CD4-positive, alpha-beta T cell (primary cell): Measurements from ENCODE around the gene ALAS2. TPM values are rescaled to one million over a fixed set of nuclear protein-coding genes. Genes with fewer than 3 reads are reported as not detected.

ENCODE experiments used
- ATAC-seq: fragments of 200-7000 bp; cut with Tn5 transposase; one replicate; pipeline ENCODE4 v1.10.0; 2022; ENCODE audit warnings: mild to moderate bottlenecking; ENCODE audit not compliant: poor library complexity
- CTCF ChIA-PET: fragments of 350-600 bp; sonication (Branson Sonifier 250); formaldehyde crosslinking; loops from one replicate; lab custom pipeline; 2021; ENCODE audit warnings: antibody characterized with exemption, inconsistent platforms; lab: Charles Lee
- POLR2A ChIA-PET: fragments of 350-600 bp; sonication (Branson Sonifier 250); formaldehyde crosslinking; loops from one replicate; lab custom pipeline; 2021; ENCODE audit warnings: antibody characterized with exemption, inconsistent platforms; lab: Charles Lee
- DNase-seq, 14 experiments: peaks; one replicate each; pipeline ENCODE4 v3.0.0-alpha.2; 2013 to 2020; ENCODE audit warnings: mixed read lengths in 2 of 14
- H3K27ac ChIP-seq, 2 donors: one replicate each; pipeline versions ENCODE4 v1.5.1 to v1.7.0; 2013; ENCODE audit warnings: low read length in 2 of 2, low read depth in 1 of 2, mild to moderate bottlenecking in 1 of 2
- H3K27me3 ChIP-seq, 2 experiments: 1 replicate in 1 of 2; 2 replicates in 1 of 2; pipeline versions ENCODE4 v1.6.1 to v1.7.0; 2013; ENCODE audit warnings: low read length in 2 of 2, control low read depth in 1 of 2, mild to moderate bottlenecking in 1 of 2, moderate library complexity in 1 of 2; ENCODE audit not compliant: insufficient read depth in 2 of 2, control insufficient read depth in 1 of 2
- H3K36me3 ChIP-seq: one replicate; pipeline ENCODE4 v1.6.1; 2013; ENCODE audit warnings: low read length, control low read depth; ENCODE audit not compliant: insufficient read depth
- H3K4me1 ChIP-seq: one replicate; pipeline ENCODE4 v1.6.1; 2013; ENCODE audit warnings: low read length, control low read depth; ENCODE audit not compliant: insufficient read depth
- H3K4me3 ChIP-seq: one replicate; pipeline ENCODE4 v1.5.1; 2013; ENCODE audit warnings: mild to moderate bottlenecking, low read length, moderate library complexity
- H3K9me3 ChIP-seq, 2 experiments: 1 replicate in 1 of 2; 2 replicates in 1 of 2; pipeline versions ENCODE4 v1.6.1 to v1.7.0; 2013; ENCODE audit warnings: low read length in 2 of 2, mild to moderate bottlenecking in 2 of 2, control low read depth in 1 of 2, moderate library complexity in 1 of 2; ENCODE audit not compliant: control insufficient read depth in 1 of 2, insufficient read depth in 1 of 2
- H3K27ac Mint-ChIP-seq: one replicate; pipeline ENCODE4 v1.8.0; 2020; ENCODE audit warnings: mixed read lengths
- H3K27me3 Mint-ChIP-seq: one replicate; pipeline ENCODE4 v1.8.0; 2021; ENCODE audit warnings: mixed read lengths
- H3K36me3 Mint-ChIP-seq: one replicate; pipeline ENCODE4 v1.8.0; 2021; ENCODE audit warnings: low read depth, mixed read lengths
- H3K4me1 Mint-ChIP-seq: one replicate; pipeline ENCODE4 v1.8.0; 2021; ENCODE audit warnings: low read depth, mixed read lengths
- H3K4me3 Mint-ChIP-seq: one replicate; pipeline ENCODE4 v1.8.0; 2020; ENCODE audit warnings: mild to moderate bottlenecking, mixed read lengths
- H3K9me3 Mint-ChIP-seq: one replicate; pipeline ENCODE4 v1.8.0; 2020; ENCODE audit warnings: mixed read lengths
- intact Hi-C, 2 experiments: fragments of 100-400 bp; cut with DNase I in 1 of 2; cut with micrococcal nuclease in 1 of 2; formaldehyde crosslinking; loops; one replicate each; pipeline versions ENCODE4 v1.15.1 to v1.9.0; 2023 to 2025; cut with DNase I, micrococcal nuclease
- total RNA-seq, 174 experiments: library from RNA in 2 of 174; stranded (reverse) in 2 of 174; gene quantifications; one replicate each; pipeline ENCODE4 v1.2.3 and lab custom pipeline; 2021 to 2026
- TF ChIP-seq, protein P1 (sequence below): fragments of 200-600 bp; IDR thresholded peaks from one replicate; pipeline ENCODE4 v1.8.0; 2022; ENCODE audit warnings: antibody characterized with exemption, mild to moderate bottlenecking

The ALAS2 gene
- total RNA-seq, 2 experiments from 2014 or later: not detected

DNA sequence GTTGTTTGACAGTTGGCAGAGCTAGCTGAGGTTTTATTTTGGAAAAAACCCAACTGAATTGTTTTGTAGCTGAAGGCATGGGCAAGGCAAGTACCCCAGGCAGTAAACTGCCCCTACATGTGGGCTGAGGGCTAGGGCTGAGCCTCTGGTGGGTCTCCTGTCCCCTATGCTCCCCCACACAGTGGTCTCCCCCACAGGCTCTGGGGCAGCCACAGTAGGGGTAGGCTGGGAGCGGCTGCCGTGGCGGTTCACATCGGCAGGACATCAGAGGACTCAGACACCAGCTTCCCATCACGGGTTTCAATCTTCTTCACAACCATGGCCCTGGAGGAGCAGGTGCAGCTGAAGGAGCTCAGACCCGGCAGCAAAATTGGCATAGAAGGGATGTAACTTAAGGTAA, 10.7 kb upstream of the ALAS2 start:
- ChIA-PET CTCF (no interaction called here), POLR2A (no interaction called here)
- H3K9me3 ChIP-seq: no peaks in the 10 kb centered on the region
- H3K36me3 ChIP-seq: no peaks in the 10 kb centered on the region
- TF ChIP-seq, protein P1, sequence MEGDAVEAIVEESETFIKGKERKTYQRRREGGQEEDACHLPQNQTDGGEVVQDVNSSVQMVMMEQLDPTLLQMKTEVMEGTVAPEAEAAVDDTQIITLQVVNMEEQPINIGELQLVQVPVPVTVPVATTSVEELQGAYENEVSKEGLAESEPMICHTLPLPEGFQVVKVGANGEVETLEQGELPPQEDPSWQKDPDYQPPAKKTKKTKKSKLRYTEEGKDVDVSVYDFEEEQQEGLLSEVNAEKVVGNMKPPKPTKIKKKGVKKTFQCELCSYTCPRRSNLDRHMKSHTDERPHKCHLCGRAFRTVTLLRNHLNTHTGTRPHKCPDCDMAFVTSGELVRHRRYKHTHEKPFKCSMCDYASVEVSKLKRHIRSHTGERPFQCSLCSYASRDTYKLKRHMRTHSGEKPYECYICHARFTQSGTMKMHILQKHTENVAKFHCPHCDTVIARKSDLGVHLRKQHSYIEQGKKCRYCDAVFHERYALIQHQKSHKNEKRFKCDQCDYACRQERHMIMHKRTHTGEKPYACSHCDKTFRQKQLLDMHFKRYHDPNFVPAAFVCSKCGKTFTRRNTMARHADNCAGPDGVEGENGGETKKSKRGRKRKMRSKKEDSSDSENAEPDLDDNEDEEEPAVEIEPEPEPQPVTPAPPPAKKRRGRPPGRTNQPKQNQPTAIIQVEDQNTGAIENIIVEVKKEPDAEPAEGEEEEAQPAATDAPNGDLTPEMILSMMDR: no peak
- H3K27me3 Mint-ChIP-seq: no peaks in the 10 kb centered on the region
- no peaks in the 10 kb centered on the region for H3K4me1 ChIP-seq
- no peak overlapping the region for H3K27ac Mint-ChIP-seq
- H3K36me3 Mint-ChIP-seq: no peaks in the 10 kb centered on the region
- no peak overlapping the region for H3K4me3 ChIP-seq
- ATAC-seq (no peak), DNase-seq (no peak)
- intact Hi-C loops: no loop called here
- H3K4me1 Mint-ChIP-seq: no peaks in the 10 kb centered on the region
- H3K9me3 Mint-ChIP-seq: no peaks in the 10 kb centered on the region
- no peak overlapping the region for H3K27ac ChIP-seq
- H3K27me3 ChIP-seq: no peaks in the 10 kb centered on the region
- no peak overlapping the region for H3K4me3 Mint-ChIP-seq

- TF ChIP-seq, protein P1: no peak
- Histone ChIP-seq H3K9me3 (no peaks in the 10 kb centered on the region), H3K4me1 (no peaks in the 10 kb centered on the region), H3K27ac (no peak overlapping the region), H3K4me3 (no peak overlapping the region), H3K27me3 (no peaks in the 10 kb centered on the region), H3K36me3 (no peaks in the 10 kb centered on the region)
- H3K4me1 Mint-ChIP-seq: no peaks in the 10 kb centered on the region
- CTCF ChIA-PET: no interaction called here
- no peak overlapping the region for H3K4me3 Mint-ChIP-seq
- intact Hi-C loops: no loop called here
- ATAC-seq: no peak
- DNase-seq: no peak
- POLR2A ChIA-PET: no interaction called here
- no peaks in the 10 kb centered on the region for H3K36me3 Mint-ChIP-seq
- H3K27me3 Mint-ChIP-seq: no peaks in the 10 kb centered on the region
- no peak overlapping the region for H3K27ac Mint-ChIP-seq
- H3K9me3 Mint-ChIP-seq: no peaks in the 10 kb centered on the region
Measured at GRCh38 chrX:55039471-55039870, 8.7 kb upstream of the ALAS2 start.

DNA sequence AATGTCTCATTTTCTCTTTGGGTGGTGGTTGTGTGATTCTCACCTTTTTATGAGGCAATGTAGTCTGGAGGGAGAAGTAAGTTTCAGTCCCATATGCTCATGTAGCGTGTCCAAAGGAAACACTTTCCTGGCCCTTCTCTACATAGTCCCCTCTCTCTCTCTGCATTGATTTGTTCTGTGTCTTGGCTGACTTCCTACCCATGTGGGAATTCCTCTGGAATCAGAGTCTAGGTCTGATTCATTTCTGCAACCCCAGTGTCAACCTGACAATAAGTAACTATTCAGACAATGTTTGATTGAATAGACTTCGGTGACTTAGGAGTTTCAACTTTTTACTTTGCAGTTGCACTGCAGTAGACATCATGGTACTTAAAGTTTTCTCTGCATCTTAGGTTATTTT, 2.7 kb upstream of the ALAS2 start:
- CTCF ChIA-PET: interaction anchor here (0.8 kb wide), 1 partner anchor 18 kb away, joined by 4 read pairs; no protein-coding TSS in a partner anchor
- Histone ChIP-seq H3K27me3 (no peaks in the 10 kb centered on the region), H3K36me3 (no peaks in the 10 kb centered on the region), H3K4me1 (no peaks in the 10 kb centered on the region), H3K27ac (no peak overlapping the region), H3K9me3 (no peaks in the 10 kb centered on the region), H3K4me3 (no peak overlapping the region)
- Mint-ChIP-seq H3K36me3 (no peaks in the 10 kb centered on the region), H3K4me3 (no peak overlapping the region), H3K9me3 (no peaks in the 10 kb centered on the region), H3K27ac (no peak overlapping the region), H3K27me3 (no peaks in the 10 kb centered on the region), H3K4me1 (no peaks in the 10 kb centered on the region)
- POLR2A ChIA-PET: no interaction called here
- TF ChIP-seq, protein P1: no peak
- DNase-seq (no peak), ATAC-seq (no peak)
- intact Hi-C loops: no loop called here
